ENCODE results near the gene INTS7.

INTS7 gene

DNA sequence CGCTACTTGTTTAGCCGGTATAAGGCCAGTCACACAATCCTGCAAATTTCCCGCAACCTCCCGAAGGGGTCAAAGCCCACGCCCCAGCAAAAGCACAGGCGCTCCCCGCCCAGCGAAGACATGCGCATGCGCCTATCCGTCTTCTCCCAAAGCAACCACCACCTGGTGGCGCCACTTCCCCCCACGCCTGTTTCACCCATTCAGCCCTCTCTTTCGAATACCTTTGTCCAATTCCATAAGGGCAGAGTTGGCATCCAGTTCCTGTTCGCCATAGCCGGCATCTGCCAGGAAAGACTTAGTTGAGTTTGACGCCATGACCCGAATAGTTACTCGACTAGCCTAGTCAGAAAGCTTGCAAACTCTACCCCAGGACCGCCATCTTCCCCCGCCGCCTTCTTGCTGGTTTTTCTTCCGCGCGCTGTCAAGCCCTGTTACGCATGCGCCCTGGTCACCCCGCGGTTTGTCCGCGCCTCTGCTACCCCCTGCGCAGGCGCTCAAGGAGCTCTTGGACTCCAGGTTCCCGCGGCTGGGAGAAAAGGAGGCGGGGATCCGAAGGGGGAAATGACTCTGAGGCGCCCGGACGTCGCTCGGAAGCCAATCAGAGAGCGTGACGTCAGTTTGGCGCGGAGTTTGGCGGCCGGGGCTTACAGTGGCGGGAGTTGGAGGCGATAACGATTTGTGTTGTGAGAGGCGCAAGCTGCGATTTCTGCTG, at the start of gene INTS7, which contains the start of gene DTL:
Gene INTS7, minus strand, starts transcription at position 435 of the 712 bp plus-strand sequence. Its CDS starts 120 bp downstream, at position 315.
Gene DTL, plus strand, starts transcription at position 626 of the 712 bp plus-strand sequence. CDS start 143 bp downstream, outside the sequence.
- peak; percentile 99 for DNase-seq (ENCODE audit: low spot score)

DNA sequence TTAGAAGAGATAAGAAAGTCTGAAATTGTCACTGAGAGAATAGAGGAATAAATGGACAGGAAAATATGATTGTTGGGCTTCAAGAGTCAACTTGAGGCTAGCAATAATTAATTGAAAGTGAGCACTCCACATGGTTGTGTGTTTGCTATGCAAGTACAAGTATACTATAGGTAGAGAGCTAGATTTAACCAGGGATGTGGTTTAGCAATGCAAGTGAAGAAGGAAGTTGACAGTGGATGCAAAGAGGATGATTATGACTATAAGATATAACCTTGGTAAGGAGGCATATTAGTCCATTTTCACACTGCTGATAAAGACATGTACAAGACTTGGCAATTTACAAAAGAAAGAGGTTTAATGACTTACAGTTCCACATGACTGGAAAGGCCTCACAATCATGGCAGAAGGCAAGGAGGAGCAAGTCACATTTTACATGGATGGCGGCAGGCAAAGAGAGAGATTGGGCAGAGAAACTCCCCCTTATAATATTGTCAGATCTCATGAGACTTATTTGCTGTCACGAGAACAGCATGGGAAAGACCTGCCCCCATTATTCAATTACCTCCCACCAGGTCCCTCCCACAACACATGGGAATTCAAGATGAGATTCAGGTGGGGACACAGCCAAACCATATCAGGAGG, 47.5 kb upstream of the INTS7 start:
- DNase-seq (ENCODE audit: low spot score), result no peak

DNA sequence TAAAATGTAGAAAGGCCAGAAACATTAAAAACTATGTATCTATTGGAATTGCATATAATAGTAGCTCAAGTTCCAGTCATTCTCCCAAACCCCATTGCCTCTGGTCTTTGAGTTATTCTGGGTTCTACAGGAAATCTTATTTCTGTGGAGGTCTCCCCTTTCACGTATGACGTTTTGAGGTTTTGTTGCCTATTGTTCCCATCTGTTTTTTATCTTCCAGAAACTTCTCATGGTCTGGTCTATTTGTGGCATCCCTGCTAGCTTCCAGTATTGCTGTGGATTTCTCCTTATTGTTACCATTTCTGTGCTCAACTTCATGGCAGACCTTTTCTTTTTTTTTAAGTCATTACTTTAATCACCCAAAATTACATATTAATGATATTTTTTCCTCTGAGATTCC, 43.5 kb upstream of the INTS7 start:
- DNase-seq (ENCODE audit: low spot score), result no peak

GRCh38 chr1:212077028-212077427, 41.7 kb upstream of the INTS7 start:
- no peak for DNase-seq (ENCODE audit: low spot score)

- no peak for DNase-seq (ENCODE audit: low spot score)
Observed at GRCh38 chr1:212074856-212075255, 39.5 kb upstream of the INTS7 start.

GRCh38 chr1:212074313-212074712, 39.0 kb upstream of the INTS7 start:
- no peak for DNase-seq (ENCODE audit: low spot score)

DNA sequence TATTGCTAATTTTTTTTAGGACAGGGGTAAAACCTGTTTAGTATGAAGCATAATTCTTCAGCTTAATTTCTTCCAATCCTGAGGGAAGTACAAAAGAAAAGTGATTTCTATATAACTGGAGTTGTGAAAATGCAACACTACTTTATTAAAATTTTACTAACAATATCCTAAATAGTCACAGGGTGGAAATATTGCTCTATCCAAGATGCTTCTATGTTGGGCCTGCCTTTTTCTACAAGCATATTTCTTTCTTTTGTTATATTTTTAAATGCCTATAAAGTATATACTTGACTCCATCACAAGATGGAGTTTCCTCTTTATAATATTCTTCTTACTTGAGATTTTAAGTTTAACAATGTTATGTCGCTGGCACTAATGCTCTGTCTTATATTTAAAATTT, 38.1 kb upstream of the INTS7 start:
- DNase-seq (ENCODE audit: low spot score), result no peak

- no peak for DNase-seq (ENCODE audit: low spot score)
Observed at GRCh38 chr1:212072047-212072446, 36.7 kb upstream of the INTS7 start.

GRCh38 chr1:212070720-212071302, 35.5 kb upstream of the INTS7 start:
- DNase-seq (ENCODE audit: low spot score), result peak; percentile 71

DNA sequence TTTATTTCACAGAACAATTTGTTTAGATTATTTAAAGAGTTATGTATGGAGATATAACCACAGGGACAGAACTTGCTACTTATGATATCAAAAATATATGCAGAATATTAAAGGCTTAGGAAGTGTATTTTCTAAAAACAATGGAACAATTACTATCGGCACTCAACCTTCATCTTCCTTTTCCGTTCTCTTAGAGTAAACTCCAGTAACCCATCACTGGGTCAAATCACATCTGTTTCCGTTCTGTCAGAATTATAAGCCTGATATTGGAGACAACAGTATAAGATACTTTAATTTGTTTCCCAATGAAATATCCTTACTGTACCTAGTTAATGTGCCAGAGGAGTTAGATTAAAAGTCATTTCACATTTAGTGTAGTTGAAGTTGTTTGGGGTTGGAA, 32.4 kb upstream of the INTS7 start:
- no peak for DNase-seq (ENCODE audit: low spot score)

DNA sequence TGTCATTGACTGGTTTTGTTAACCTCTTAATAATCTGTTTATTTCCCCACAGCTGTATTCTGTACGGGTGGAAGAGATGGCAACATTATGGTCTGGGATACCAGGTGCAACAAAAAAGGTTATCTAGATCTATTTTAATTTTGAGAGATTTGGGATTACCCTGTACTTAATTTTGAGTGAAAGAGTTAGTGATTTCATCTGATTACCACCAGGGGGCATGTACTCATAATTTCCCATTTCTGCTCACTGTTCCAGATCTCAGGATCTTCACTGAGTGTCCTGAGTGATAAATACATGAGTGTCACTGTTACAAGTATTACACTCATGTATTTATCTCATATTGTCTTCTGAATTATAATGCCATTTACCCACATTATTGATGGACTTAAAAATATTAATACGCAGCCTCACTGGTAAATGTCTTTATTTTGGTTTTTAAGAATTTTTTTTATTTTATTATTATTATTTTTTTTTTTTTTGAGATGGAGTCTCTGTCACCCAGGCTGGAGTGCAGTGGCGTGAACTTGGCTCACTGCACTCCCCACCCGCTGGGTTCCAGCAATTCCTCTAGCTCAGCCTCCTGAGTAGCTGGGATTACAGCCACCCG, 27.6 kb upstream of the INTS7 start:
- peak; percentile 65 for DNase-seq (ENCODE audit: low spot score)

- no peak for DNase-seq (ENCODE audit: low spot score)
Observed at GRCh38 chr1:212060632-212061472, 25.5 kb upstream of the INTS7 start.

GRCh38 chr1:212055333-212055732, 20.0 kb upstream of the INTS7 start:
- no peak for DNase-seq (ENCODE audit: low spot score)

- no peak for DNase-seq (ENCODE audit: low spot score)
Observed at GRCh38 chr1:212053993-212054392, 18.6 kb upstream of the INTS7 start.

GRCh38 chr1:212045981-212046380, 10.6 kb upstream of the INTS7 start:
- DNase-seq (ENCODE audit: low spot score), result peak; percentile 44

DNA sequence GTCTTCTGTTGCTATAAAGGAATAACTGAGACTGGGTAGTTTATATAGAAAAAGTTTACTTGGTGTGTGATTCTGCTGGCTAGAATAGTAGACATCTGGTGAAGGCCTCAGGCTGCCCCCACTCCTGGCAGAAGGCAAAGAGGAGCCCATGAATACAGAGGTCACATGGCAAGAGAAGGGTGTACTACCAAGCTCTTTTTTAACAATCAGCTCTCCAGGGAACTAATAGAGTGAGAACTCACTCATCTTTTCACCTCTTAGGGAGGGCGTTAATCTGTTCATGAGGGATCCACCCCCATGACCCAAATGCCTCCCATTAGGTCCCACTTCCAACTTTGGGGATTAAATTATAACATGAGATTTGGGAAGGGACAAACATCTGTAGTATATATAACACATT, 9.5 kb upstream of the INTS7 start:
- no peak for DNase-seq (ENCODE audit: low spot score)

DNA sequence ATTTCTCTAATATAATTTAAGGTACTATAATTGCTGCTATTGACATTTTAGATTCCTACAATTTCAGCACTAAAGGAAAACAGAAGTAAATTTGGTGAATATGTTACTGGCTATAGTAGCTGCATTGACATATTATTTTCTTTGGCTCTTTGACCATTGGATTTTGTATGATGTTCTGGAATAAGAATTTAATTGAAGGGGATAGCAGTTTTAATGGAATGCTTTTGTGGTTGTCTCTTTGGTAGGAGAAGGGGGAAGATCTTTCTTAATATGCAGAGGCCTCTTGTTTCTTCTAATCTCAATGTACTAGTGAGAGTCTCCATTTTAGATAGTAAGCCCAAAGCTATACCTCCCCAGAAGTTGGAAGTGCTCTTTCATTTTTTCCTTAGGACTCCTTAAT, 7.1 kb upstream of the INTS7 start:
- DNase-seq (ENCODE audit: low spot score), result no peak

GRCh38 chr1:212040629-212041412, 5.5 kb upstream of the INTS7 start:
- no peak for DNase-seq (ENCODE audit: low spot score)

GRCh38 chr1:212039622-212040021, 4.3 kb upstream of the INTS7 start:
- no peak for DNase-seq (ENCODE audit: low spot score)

- no peak for DNase-seq (ENCODE audit: low spot score)
Observed at GRCh38 chr1:212037900-212038299, 2.5 kb upstream of the INTS7 start.

All from GM03348 (cell line).